H1 (cell line): ENCODE results near the gene STK39. TPM values are rescaled to one million over a fixed set of nuclear protein-coding genes. Genes with fewer than 3 reads are reported as not detected.

Experiments used
- ATF3 ChIP-seq: IDR thresholded peaks from 2 replicates; pipeline ENCODE4 v1.6.1; 2011; ENCODE audit warnings: low read depth, mild to moderate bottlenecking, low read length; ENCODE audit not compliant: insufficient read depth
- CHD7 ChIP-seq: fragments of 300-600 bp; sonication (generic); IDR thresholded peaks from 2 replicates; pipeline ENCODE4 v1.7.1; 2012; ENCODE audit warnings: low read length, moderate library complexity, mild to moderate bottlenecking, inconsistent platforms; ENCODE audit not compliant: insufficient replicate concordance
- E2F6 ChIP-seq: IDR thresholded peaks from 2 replicates; pipeline ENCODE4 v1.6.1; 2012; ENCODE audit warnings: inconsistent platforms
- EGR1 ChIP-seq: IDR thresholded peaks from 2 replicates; pipeline ENCODE4 v1.6.1; 2011; ENCODE audit warnings: low read depth, low read length, borderline replicate concordance
- POLR2AphosphoS5 ChIP-seq: IDR thresholded peaks from 2 replicates; pipeline ENCODE4 v1.6.1; 2011; ENCODE audit warnings: low read depth, low read length
- polyA plus RNA-seq, 7 experiments: library from polyadenylated mRNA; depleted of rRNA in 3 of 7; stranded (reverse) in 5 of 7; unstranded in 2 of 7; fragments of >200 nt in 5 of 7; fragments of 200-250 nt in 2 of 7; gene quantifications; 1 replicate in 5 of 7; 2 replicates in 1 of 7; 4 replicates in 1 of 7; pipeline versions ENCODE4 v1.2.1 to v1.2.3, GENCODE V29; 2011 to 2013; ENCODE audit warnings: missing spikeins in 2 of 7, mixed read lengths in 2 of 7
- total RNA-seq: library from RNA; stranded (reverse); fragmentation: NEBNext Ultra II Directional; extraction: Animal tissue kit (Norgen Biotek cat#: 25700); gene quantifications from 2 replicates; pipeline ENCODE4 v1.2.1, GENCODE V29; 2021

STK39 gene
- total and polyA plus RNA-seq, 2 of the 8 experiments (the other 6 are each of a cell fraction or from before 2014, with no cell fraction given): 13.7 to 23.8 TPM

- TF ChIP-seq CHD7: no peak
- no peak for TF ChIP-seq ATF3
- no peak for TF ChIP-seq EGR1
- TF ChIP-seq POLR2AphosphoS5: no peak
- TF ChIP-seq E2F6: no peak
Observed at GRCh38 chr2:168196764-168197180, 50.6 kb downstream of the STK39 start (continued).
